ENCODE data around the gene DCDC1.

Gene DCDC1

DNA sequence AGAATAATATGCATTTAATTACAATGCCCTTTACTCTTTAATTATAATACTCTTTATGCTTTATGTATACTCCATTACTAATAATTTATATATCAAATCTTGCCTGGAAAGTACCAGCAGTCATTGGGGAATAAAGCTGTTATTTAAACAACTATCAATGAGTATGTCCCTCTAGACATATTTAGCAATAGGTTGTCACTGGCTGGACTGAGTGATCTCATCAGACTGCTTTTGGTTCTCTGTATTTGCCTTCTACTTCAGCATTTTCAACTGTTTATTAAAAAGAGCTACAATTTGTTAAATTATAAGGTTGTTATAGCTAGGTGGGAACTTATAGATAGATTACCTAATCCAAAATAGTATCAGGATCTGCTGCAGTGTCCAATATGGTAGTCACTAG is 267.2 kb downstream of the DCDC1 start:
- no peak for DNase-seq

DNA sequence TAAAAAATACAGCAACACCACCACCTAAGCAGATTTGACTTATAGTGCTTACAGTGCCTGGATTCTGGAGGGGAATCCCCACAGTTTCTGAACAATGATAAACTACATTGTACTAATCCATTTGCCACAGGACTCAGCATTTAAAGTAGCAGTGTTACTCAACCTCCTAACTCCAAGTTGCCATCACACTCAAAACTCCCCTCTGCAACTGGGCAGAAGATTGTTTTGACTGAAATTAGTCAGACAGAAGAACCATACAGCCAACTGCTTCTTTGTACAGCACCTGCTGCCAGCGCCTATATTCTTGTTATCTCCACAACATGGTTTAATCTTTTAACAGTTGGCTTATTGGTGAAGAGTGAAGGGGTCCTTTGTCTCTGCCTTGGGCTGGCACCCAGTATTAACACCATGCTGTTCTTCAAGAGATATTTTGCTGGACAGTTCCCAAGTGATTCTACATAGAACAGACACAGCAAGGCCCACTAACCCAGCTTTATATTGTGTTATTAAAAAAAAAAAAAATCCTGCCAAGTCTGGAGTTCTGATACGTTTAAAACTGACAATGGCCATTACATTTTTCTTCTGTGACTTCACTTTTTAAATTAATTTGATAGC is 273.2 kb downstream of the DCDC1 start:
- no peak for DNase-seq

DNA sequence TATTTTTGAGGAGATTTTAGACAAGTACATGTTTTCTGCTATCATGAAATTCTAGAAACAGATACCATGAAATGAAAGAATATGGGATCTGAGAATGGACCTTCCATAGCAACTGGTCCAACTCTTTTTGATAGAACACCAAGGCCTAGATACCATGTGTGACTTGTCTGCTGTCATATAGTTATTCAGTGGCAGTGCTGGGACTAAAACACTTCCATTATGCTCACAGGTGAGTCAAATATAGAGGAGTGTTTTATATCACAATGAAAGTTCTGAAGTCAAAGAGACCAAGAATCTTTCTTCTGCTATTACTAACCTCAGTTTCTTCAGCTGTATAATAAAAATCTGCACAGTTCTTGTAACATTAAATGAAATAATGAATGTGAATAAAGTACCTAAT is 276.9 kb downstream of the DCDC1 start:
- no peak for DNase-seq

DNA sequence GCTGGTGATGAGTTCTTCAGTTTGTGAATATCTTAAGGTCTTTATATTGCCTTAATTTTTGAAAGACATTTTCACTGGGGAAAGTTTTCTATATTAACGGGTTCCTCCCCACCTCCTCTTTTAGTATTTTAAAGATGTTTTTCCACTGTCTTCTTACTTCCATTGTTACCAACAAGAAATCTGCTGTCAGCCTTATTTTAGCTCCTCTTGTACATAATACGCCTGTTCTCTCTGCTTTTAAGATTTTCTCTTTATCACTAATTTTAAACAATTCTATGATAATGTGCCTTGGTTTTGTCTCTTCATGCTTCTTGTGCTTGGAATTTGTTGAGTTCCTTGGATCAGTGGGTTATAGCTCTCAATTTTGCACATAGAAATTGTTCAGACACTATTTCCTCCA is 280.4 kb downstream of the DCDC1 start:
- DNase-seq = no peak

DNA sequence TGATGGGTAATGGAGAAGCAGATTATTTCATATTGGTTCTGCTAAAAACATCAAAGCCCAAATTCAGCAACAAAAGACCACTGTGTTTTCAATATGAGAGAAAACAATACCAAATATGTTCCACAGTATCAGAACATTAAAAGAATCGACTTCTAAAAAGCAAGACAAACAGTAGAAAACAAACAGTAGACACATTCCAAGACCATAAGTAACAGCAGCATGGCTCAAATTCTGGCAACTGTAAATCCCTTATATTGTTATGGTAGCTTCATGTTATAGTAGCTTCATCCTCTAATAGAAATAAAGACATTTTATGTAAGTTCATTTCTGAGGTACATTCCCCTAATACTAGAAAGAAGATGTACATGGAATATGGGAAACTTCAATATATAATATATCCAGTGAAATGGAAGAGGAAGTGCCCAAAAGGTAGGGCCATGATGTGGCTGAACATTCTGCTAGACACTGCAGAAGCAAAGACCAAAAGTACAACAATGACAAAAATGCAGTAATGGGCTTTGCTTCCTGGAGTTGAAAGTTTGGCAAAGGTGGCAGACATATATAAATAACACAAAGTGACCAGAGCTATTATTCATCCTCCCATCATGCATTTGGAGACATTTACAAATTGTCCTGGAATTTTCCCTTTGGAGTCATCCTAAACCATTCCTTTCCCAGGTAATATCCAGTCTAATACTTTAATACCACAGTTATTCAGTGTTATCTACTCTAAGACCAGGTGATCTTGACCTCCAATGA is 299.9 kb downstream of the DCDC1 start:
- DNase-seq = no peak

DNA sequence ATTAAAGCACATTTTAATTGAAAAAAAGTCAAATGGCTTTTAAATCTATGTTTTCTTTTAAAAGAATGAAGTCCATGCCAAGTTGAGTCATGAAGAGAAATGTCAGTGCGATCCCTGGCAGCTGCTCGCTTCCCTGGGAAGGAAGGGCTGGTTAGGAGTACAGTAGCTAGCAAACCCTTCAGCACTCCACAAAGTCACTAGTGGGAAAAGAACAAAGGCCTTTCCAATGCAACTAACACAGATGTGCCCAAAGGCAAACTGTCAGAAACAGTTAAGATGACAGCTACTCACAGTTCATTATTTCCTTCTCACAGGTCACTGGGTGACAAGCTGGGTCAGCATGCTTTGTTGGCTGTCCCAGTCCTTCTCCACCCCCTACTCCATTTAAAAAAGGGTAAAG is 308.7 kb downstream of the DCDC1 start:
- no peak for DNase-seq

DNA sequence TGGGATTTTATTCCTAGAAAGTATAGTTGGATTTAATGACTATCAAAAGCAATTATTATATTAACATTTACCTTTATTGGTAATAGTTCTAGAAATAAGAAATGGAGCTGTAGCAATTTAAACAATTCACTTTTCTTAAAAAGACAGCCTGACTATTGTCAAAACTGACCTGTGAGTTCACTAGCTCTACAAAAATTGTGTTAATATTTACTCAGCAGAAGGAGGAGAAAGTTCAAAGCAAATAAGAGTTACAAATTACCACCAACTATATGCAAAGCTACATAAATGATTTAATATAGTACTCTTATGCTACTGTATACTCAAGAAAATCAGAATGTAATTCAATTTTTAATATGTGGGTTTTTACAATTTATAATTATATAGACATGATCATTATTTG is 310.0 kb downstream of the DCDC1 start:
- DNase-seq = no peak

DNA sequence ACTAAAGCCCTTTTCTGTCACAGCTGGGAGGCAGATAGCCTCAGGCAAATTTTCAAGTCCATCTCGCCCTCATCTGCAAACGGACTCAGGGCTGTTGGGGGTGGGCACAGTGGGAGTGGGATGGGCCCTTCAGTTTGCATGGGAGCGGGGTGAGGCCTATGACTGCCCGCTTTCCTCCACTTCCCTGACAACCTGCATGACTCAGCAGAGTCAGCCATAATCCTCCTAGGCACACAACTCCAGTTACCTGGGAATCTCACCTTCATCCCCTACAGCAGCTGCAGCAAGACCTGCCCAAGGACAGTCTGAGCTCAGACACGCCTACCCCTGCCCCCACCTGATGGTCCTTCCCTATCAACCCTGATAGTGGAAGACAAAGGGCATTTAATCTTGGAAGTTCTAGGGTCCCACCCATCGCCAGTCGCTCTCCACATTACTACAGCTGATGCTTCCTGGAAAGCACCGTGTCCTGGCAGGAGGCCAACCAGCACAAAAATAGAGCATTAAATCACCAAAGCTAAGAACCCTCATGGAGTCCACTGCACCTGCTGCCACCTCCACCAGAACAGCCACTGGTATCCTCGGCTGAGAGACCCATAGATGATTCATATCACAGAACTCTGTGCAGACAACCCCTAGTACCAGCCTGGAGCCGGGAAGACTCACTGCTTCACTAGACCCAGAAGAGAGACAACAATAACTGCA is 319.3 kb downstream of the DCDC1 start:
- no peak for DNase-seq

DNA sequence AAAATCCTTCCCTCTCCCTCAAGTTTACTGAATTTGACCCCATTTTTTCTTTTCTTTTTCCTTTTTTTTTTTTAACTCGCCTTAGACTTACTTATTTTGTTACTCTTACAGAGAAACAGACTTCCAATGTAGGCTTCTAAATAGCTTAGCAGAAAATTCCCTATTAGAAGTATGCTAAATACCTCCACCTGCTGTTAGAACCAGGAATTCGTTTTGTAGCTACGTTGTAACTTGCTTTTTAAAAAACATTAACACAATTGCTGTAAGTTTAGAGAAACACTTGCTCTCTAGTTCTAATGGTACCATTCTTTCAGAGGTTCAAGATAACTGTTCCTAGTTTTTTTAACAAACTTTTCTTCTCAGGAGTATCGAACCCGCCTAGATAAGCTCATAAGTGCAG is 324.2 kb downstream of the DCDC1 start:
- no peak for DNase-seq

DNA sequence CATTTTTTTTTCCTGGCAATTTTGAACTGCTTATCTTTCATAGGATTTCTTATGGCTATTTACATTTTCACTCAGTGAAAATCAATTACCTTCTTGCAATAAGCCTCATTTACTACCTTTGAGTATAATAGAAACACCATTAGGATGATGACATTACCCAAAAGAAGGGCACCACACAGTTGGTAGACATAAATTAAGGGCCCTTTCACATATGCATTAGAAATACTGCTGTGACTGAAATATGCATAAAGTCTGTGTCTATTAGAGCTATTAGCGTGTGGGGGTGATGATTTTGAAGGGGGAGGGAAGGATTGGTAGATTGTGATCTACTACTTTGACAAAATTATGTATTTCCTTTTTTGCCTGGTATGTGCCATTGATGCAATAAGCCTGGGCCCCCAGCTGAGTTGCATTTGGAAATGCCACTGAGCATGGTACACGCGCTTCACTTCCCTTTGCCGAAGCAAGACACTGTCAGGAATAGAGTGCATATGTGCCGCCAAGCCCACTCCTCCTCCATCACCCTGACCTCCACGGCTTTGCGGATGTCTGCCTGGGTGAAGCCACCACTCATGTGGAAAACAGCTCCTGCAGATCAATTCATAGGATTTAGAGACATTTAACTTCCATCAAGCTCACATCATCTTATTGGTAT is 339.3 kb downstream of the DCDC1 start:
- DNase-seq = no peak

DNA sequence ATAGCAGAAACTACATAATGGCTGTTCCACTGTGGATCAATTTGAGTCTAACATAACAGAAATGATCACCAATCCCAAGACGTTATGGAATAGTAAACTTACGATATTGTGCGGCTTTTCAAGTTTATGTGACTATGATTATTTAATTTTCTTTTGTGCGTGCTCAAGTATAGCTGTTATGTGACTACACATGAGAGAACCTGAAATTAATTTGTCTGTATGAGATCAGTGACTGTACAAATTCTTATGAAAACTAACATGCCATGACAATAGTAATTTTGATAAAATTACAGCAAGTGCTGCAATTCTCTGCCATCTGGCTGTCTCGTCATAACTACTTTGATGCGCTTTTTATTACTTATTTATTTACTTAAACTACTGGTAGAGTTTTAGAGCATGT is 343.2 kb downstream of the DCDC1 start:
- no peak for DNase-seq

DNA sequence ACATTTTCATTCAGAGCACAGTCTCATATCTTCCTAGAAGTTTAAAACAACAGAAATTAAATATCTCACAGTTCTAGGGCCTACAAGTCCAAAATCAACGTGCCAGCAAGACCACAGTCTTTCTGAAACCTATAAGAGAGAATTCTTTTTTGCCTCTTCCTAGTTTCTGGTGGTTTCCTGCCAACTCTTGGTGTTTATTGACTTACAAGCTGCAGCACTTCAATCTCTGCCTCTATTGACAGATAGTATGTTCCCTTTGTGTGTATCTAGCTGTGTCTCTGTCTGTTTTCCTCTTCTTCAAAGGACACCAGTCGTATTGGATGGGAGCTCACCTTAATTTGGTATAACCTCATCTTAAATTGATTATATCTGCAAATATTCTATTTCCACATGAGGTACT is 347.5 kb downstream of the DCDC1 start:
- no peak for DNase-seq

DNA sequence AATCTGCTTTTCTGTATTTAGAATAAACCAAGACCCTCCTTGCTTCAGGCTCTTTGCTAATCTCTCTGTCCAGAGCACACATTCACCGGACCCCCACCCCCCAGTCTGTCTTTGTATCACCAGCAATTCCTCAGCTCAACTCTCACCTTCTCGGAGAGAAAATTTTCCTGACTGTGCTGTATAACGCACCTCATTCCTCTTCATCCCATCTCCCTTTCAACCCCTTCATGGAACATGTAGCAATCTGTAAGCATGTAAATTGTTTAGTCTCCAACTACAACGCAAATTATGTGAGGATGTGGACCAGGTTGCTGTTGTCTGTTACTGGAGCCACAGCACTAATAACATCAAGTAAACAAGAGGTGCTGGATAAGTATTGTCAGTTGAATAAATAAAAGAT is 349.8 kb downstream of the DCDC1 start:
- no peak for DNase-seq

DNA sequence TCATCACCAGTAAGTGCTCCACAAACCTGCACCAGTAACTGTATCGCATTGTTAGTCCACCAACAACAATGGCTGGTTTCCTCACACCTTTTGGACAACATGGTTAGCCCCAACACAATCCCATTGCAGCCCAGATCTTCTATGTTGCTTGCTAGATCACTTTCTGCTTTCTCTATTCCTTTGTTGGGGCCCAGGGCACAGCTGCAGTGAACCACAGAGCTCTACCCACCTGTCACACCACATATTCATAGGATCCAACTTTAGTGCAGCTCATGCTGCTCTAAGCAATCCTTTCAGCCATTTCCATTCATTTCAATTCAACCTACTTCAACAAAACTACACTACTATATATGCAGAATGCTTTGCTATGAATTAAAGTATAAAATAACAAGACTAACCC is 364.3 kb downstream of the DCDC1 start:
- no peak for DNase-seq

DNA sequence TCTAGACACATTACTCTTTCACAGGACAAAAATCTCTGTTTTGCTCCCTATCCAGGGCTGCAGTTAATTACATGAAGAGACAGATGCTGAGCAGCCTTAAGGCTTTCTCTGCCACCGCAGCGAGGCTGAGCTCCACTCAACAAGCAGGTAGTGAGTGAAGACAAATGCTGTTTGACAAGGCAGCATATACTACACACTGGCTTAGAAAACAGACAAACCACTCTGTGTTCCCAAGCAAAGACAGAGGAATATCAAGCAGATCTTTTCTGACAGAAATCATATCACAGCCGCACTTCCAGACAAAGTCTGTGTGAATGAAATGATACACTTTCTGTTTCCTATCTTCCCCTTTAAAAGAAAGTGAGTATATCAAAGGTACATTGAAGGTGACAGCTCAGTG is 368.1 kb downstream of the DCDC1 start:
- DNase-seq = no peak

DNA sequence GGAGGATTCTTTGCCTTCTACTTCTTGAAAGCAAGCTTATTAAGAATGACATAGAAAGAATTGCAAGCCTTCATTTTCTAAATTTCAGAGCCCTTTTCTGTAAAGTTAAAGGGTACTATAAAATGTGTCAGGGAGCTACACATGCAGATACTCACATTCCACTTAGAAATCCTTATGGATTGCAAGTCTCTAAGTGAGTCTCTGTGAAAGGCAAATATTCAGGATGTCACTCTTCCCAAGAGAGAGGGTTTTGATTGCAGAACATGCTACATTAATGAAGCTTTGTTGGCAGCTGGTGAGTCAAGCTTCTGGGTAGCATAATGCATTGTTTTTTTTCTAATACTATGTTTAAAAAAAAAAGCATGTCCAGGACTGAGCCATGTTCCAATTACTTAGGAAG is 369.2 kb downstream of the DCDC1 start:
- no peak for DNase-seq

DNA sequence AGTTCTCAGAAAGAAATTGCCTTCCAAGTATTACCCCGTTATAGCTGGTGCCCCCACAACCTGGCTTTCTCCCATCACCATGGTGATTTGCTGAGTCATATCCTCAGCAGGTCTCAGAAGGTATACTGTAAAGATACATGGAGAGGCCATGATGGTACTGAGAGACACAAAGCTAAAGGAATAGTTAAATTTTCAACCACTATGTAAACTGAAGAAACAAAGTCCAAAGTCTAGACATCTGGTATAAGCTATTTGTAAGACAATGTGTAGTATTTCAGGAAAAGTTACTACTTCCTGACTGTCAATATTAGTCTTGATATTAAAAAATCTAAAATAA is 377.1 kb downstream of the DCDC1 start:
- DNase-seq = no peak

DNA sequence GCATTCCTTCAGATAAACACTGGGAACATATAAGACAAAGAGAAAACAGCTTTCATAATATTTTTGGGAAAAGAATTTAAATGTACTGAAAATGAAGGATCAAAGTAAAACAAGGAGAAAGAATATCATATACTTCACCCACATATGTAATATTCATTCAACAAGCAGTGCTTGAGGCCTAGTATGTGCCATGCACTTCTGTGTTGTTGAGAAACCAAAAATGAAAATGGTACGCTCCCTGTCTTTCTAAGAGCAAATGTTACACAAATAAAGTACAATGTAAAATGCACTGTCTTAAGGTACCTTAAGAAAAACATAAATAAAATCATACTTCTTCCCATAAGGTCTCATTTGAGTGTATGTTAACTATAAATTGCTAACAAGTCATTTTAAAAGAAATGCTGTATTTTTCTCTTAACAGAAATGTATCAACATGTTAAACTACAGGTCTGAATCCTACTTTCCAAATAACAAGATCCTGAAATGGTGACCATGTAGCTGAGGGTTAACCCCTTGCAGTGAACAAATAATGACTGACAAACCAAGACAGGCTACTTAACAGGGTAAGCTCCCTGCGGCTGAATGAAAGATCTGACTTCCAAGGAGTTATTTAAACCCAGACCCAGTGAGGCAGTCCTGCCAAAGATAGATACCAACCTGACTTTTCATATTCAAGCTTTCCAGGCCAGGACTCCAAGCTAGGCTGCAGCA is 377.6 kb downstream of the DCDC1 start:
- DNase-seq = no peak

DNA sequence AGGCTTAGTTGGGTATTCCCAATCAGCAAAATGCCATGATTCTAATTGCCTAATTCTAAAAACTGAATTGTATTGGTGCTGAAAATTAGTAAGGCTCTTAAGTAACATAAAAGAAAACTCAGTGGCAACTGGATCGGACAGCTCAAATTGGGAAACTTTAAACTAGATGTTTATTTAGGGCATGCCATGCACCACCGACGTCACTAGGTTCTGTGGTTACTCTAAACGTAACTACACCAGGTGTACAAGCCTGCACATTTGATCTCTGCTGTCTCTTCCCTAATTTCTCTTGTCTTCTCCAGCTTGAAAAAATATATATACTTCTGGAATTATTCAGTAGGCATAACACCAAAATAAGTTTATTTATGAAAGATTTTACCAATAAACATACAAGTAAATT is 378.2 kb downstream of the DCDC1 start:
- DNase-seq = no peak

DNA sequence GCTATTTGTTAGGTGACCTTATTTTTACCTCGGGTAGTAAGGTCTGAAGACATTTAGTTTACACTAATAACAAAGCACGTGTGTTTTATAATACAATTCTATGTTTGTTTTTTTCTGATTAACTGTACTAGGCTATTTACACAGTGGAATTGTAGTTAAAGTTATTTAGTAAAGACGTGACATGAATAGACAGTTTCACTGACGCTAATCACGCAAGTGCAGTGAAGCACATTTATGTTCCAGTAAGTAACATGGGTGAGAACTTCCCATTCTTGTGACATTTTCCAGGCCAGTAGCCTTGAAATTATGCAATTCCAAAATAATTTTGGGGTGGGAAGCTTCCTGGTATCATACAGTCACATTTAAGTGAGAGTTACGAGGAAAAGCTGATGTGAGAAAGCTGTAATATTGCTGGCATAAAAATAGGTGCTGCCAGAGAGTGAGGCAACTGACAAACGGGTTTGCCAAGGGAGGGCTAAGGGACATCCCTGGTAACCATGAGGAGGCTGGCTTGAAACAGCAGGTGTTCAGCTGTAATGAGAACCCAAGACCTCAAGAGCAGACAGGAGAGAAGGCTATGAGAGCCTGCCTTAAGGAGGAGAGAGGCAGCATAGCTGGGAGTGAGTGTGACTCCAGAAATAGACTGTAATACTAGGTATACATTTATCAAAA is 378.8 kb downstream of the DCDC1 start:
- DNase-seq = no peak

DNA sequence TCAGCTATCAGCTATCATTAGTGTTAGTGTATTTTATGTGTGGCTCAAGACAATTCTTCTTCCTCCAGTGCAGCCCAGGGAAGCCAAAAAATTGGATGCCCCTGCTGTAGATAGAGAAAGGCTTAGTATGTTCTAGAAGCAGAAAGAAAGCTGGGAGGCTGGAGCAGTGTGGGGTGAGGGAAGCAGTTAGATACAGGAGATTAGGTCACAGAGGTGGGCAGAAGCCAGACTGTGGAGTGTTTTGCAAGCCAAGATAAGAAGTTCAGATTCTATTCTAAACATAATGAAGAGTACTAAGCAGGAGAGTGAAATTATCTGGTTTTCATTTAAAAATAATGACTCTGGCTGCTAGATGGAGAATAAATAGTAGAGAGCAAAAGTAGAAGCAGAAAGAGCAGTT is 381.7 kb downstream of the DCDC1 start:
- DNase-seq = no peak

DNA sequence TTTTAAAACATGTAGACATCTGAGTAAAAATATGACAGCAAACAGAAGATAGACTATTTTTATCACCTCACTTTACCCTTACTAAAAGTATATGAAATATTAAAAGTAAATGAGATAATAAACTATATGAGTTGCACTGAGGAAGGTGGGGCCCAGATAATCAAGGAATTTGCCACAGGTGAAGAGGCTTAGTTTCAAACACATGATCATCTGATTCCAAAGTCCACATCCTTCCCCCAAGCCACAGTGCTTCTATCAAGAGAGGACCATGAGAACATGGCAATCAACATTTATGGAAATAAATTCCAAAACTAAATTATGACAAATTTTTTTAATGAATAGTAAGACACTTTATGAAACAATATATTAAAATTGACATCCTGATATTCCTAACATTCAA is 384.0 kb downstream of the DCDC1 start:
- DNase-seq = no peak

DNA sequence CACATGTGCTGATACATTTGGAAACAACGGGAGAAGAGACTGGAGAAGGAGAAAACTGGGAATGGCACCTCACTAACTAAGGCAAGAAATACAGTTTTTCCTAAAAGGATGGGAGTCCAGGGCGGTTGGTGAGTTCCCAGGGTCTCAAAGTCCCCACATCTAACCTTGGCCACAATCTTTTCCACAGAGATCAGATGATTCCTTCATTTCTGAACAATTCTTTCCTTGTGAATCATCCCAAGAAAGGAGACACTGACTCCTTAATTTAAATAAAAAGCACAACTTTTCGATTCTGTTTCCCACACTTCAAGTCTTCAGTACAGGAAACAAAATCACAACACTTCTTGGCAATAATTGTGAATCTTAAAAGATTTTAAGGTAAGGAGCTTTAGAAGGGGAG is 384.7 kb downstream of the DCDC1 start:
- DNase-seq = no peak
